GM21423 (cell line): ENCODE data around the gene FAM3C.

ENCODE experiments used
- ATAC-seq: cut with Tn5 transposase; IDR thresholded peaks from one replicate; pipeline ENCODE4 v1.9.1; 2021; ENCODE audit warnings: mild to moderate bottlenecking, moderate library complexity; ENCODE audit not compliant: unreplicated experiment

FAM3C gene

GRCh38 chr7:121411597-121411979 lies 15.5 kb upstream of the FAM3C start:
- no peak for ATAC-seq

GRCh38 chr7:121410829-121411596 lies 14.9 kb upstream of the FAM3C start:
- ATAC-seq, result peak; percentile 63

- no peak for ATAC-seq
Observed at GRCh38 chr7:121406944-121407343, 10.8 kb upstream of the FAM3C start.

- no peak for ATAC-seq
Observed at GRCh38 chr7:121406461-121406860, 10.4 kb upstream of the FAM3C start.

GRCh38 chr7:121404348-121404747 lies 8.2 kb upstream of the FAM3C start:
- ATAC-seq, result no peak

- ATAC-seq, result no peak
Observed at GRCh38 chr7:121402701-121403100, 6.6 kb upstream of the FAM3C start.

GRCh38 chr7:121401896-121402295 lies 5.8 kb upstream of the FAM3C start:
- ATAC-seq, result no peak

GRCh38 chr7:121398246-121398645 lies 2.1 kb upstream of the FAM3C start:
- ATAC-seq, result no peak

GRCh38 chr7:121397822-121398221 lies 1.7 kb upstream of the FAM3C start:
- no peak for ATAC-seq

GRCh38 chr7:121397361-121397760 lies 1.3 kb upstream of the FAM3C start:
- no peak for ATAC-seq

GRCh38 chr7:121395494-121395960 lies 581 bp downstream of the FAM3C start:
- peak; percentile 35 for ATAC-seq

GRCh38 chr7:121394709-121395140 lies 1.4 kb downstream of the FAM3C start:
- peak; percentile 23 for ATAC-seq

- no peak for ATAC-seq
Observed at GRCh38 chr7:121393005-121393366, 3.1 kb downstream of the FAM3C start.

- no peak for ATAC-seq
Observed at GRCh38 chr7:121392277-121393004, 3.7 kb downstream of the FAM3C start.

GRCh38 chr7:121391686-121392085 lies 4.4 kb downstream of the FAM3C start:
- ATAC-seq, result no peak

GRCh38 chr7:121390617-121391016 lies 5.5 kb downstream of the FAM3C start:
- ATAC-seq, result no peak

GRCh38 chr7:121390109-121390508 lies 6.0 kb downstream of the FAM3C start:
- ATAC-seq, result no peak

GRCh38 chr7:121388950-121389349 lies 7.2 kb downstream of the FAM3C start:
- ATAC-seq, result no peak

GRCh38 chr7:121385800-121386179 lies 10.3 kb downstream of the FAM3C start:
- peak; percentile 91 for ATAC-seq

GRCh38 chr7:121385056-121385799 lies 10.9 kb downstream of the FAM3C start:
- ATAC-seq, result no peak

- ATAC-seq, result no peak
Observed at GRCh38 chr7:121384265-121384664, 11.8 kb downstream of the FAM3C start.
